GM21737 (cell line): Measurements from ENCODE around the gene TTLL5.

Source experiments
- ATAC-seq: cut with Tn5 transposase; IDR thresholded peaks from one replicate; pipeline ENCODE4 v1.9.1; 2021; ENCODE audit warnings: mild to moderate bottlenecking, moderate library complexity; ENCODE audit not compliant: unreplicated experiment

Gene TTLL5

GRCh38 chr14:75697386-75697785, 36.3 kb downstream of the TTLL5 start:
- no peak for ATAC-seq

GRCh38 chr14:75697918-75698317, 36.9 kb downstream of the TTLL5 start:
- ATAC-seq: no peak

- ATAC-seq: no peak
Measured at GRCh38 chr14:75699331-75699730, 38.3 kb downstream of the TTLL5 start.

GRCh38 chr14:75700295-75700694, 39.2 kb downstream of the TTLL5 start:
- no peak for ATAC-seq

GRCh38 chr14:75702122-75702521, 41.1 kb downstream of the TTLL5 start:
- ATAC-seq: no peak

GRCh38 chr14:75702616-75703261, 41.7 kb downstream of the TTLL5 start:
- ATAC-seq: no peak

GRCh38 chr14:75703467-75703866, 42.4 kb downstream of the TTLL5 start:
- no peak for ATAC-seq

- no peak for ATAC-seq
Measured at GRCh38 chr14:75705014-75705413, 44.0 kb downstream of the TTLL5 start.

GRCh38 chr14:75709207-75709812, 48.3 kb downstream of the TTLL5 start:
- no peak for ATAC-seq

GRCh38 chr14:75711105-75711795, 50.2 kb downstream of the TTLL5 start:
- ATAC-seq: no peak

GRCh38 chr14:75711796-75712211, 50.8 kb downstream of the TTLL5 start:
- ATAC-seq: no peak

GRCh38 chr14:75714991-75715390, 53.9 kb downstream of the TTLL5 start:
- no peak for ATAC-seq

- no peak for ATAC-seq
Measured at GRCh38 chr14:75715926-75716780, 55.1 kb downstream of the TTLL5 start.

GRCh38 chr14:75717729-75718128, 56.7 kb downstream of the TTLL5 start:
- ATAC-seq: no peak

- no peak for ATAC-seq
Measured at GRCh38 chr14:75718199-75718598, 57.2 kb downstream of the TTLL5 start.

- ATAC-seq: no peak
Measured at GRCh38 chr14:75720116-75720515, 59.1 kb downstream of the TTLL5 start.

- no peak for ATAC-seq
Measured at GRCh38 chr14:75720842-75721498, 59.9 kb downstream of the TTLL5 start.

- ATAC-seq: no peak
Measured at GRCh38 chr14:75723716-75724115, 62.7 kb downstream of the TTLL5 start.

- ATAC-seq: no peak
Measured at GRCh38 chr14:75724414-75725204, 63.6 kb downstream of the TTLL5 start.

GRCh38 chr14:75725481-75725880, 64.4 kb downstream of the TTLL5 start:
- ATAC-seq: no peak
